Activated CD4-positive, alpha-beta T cell treated with anti-CD3 and anti-CD28 coated beads, Interleukin-2, amount 10 ng/mL, durations not matched to agents 24 days and 14 days (primary cell): ENCODE measurements around the gene ZNF331. TPM values are rescaled to one million over a fixed set of nuclear protein-coding genes. Genes with fewer than 3 reads are reported as not detected.
A peak's percentile ranks its signal among the peaks of the same experiment; 100 is the strongest.

Experiments
- DNase-seq: peaks from one replicate; pipeline ENCODE4 v3.0.0; 2022
- H3K27ac Mint-ChIP-seq: one replicate; pipeline ENCODE4 v1.8.0; 2022; ENCODE audit warnings: mild to moderate bottlenecking, mixed read lengths
- H3K27me3 Mint-ChIP-seq: one replicate; pipeline ENCODE4 v1.8.0; 2022; ENCODE audit warnings: mixed read lengths
- H3K36me3 Mint-ChIP-seq: one replicate; pipeline ENCODE4 v1.8.0; 2022; ENCODE audit warnings: low read depth, mild to moderate bottlenecking, mixed read lengths
- H3K4me1 Mint-ChIP-seq: one replicate; pipeline ENCODE4 v1.8.0; 2021; ENCODE audit warnings: mixed read lengths
- H3K4me3 Mint-ChIP-seq: one replicate; pipeline ENCODE4 v1.8.0; 2022; ENCODE audit warnings: mild to moderate bottlenecking, moderate library complexity, mixed read lengths
- H3K9me3 Mint-ChIP-seq: one replicate; pipeline ENCODE4 v1.8.0; 2021; ENCODE audit warnings: mixed read lengths
- intact Hi-C: fragments of 100-400 bp; cut with micrococcal nuclease; formaldehyde crosslinking; loops from one replicate; pipeline ENCODE4 v1.15.1; 2023
- total RNA-seq: library from RNA; stranded (reverse); gene quantifications from 2 replicates; pipeline ENCODE4 v1.2.3, GENCODE V29; 2022

ZNF331 gene
- total RNA-seq, 1 donor from 2014 or later: 18.2 TPM

DNA sequence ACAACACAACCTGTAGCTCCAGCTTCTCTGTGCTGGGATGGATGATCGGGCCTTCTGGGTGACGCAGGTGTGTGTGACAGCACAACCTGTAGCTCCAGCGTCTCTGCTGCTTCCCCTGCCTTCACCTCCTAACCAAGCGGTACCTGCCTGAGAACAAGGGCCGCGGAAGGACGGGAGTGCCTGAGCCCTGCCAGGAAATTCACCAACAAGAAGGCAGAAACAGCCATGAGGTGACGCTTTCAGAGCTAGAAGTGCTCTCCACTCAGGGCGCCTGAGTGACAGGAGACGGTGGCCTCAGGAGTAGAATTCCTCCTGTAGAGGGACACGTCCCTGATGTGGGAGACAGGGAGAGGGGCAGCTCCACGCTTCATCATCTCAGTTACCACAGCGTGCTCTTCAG, 17.4 kb downstream of the ZNF331 start:
- DNase-seq: peak; percentile 56
- Mint-ChIP-seq H3K4me1 (peaks cover 18% of the 10 kb centered on the region), H3K4me3 (peak overlapping the region; percentile 93), H3K27me3 (no peaks in the 10 kb centered on the region), H3K9me3 (peaks cover 20% of the 10 kb centered on the region), H3K36me3 (peaks cover 40% of the 10 kb centered on the region), H3K27ac (peak overlapping the region; percentile 97)
- intact Hi-C loops: no loop called here

GRCh38 chr19:53571339-53571738, 33.4 kb downstream of the ZNF331 start:
- no peak overlapping the region for H3K27ac Mint-ChIP-seq
- H3K4me3 Mint-ChIP-seq: no peak overlapping the region
- DNase-seq: no peak
- intact Hi-C loops: no loop called here
- peaks cover 81% of the 10 kb centered on the region for H3K36me3 Mint-ChIP-seq
- peaks cover 7% of the 10 kb centered on the region for H3K9me3 Mint-ChIP-seq
- no peaks in the 10 kb centered on the region for H3K4me1 Mint-ChIP-seq
- H3K27me3 Mint-ChIP-seq: no peaks in the 10 kb centered on the region

- Mint-ChIP-seq H3K36me3 (peaks cover 75% of the 10 kb centered on the region), H3K27ac (no peak overlapping the region), H3K4me1 (no peaks in the 10 kb centered on the region), H3K27me3 (no peaks in the 10 kb centered on the region), H3K4me3 (no peak overlapping the region), H3K9me3 (peaks cover 26% of the 10 kb centered on the region)
- no peak for DNase-seq
- intact Hi-C loops: no loop called here
These were observed 39.2 kb downstream of the ZNF331 start for GRCh38 chr19:53576941-53577653.

DNA sequence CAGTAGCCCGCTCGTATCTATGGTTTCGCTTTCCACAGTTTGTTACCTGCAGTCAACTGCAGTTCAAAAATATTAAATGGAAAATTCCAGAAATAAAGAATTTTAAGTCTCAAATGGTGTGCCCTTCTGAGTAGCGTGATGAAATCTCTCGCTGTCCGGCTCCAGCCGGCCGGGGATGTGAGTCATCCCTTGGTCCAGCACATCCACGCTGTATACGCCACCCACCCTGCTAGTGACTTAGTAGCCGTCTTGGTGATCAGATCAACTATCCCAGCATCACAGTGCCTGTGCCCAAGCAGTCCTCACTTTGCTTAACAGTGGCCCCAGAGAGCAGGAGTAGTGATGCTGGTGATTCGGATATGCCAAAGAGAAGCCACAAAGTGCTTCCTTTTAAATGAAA, 40.0 kb downstream of the ZNF331 start:
- Mint-ChIP-seq H3K4me1 (no peaks in the 10 kb centered on the region), H3K4me3 (no peak overlapping the region), H3K9me3 (peaks cover 26% of the 10 kb centered on the region), H3K27me3 (no peaks in the 10 kb centered on the region), H3K36me3 (peaks cover 68% of the 10 kb centered on the region), H3K27ac (no peak overlapping the region)
- intact Hi-C loops: no loop called here
- DNase-seq: no peak

- H3K27me3 Mint-ChIP-seq: no peaks in the 10 kb centered on the region
- intact Hi-C loops: no loop called here
- H3K27ac Mint-ChIP-seq: no peak overlapping the region
- no peaks in the 10 kb centered on the region for H3K4me1 Mint-ChIP-seq
- no peak for DNase-seq
- H3K9me3 Mint-ChIP-seq: peaks cover 24% of the 10 kb centered on the region
- H3K36me3 Mint-ChIP-seq: peaks cover 53% of the 10 kb centered on the region
- H3K4me3 Mint-ChIP-seq: no peak overlapping the region
These were observed 41.6 kb downstream of the ZNF331 start for GRCh38 chr19:53579518-53579917.

- H3K4me1 Mint-ChIP-seq: no peaks in the 10 kb centered on the region
- peaks cover 42% of the 10 kb centered on the region for H3K36me3 Mint-ChIP-seq
- no peak for DNase-seq
- no peaks in the 10 kb centered on the region for H3K27me3 Mint-ChIP-seq
- no peak overlapping the region for H3K4me3 Mint-ChIP-seq
- peaks cover 22% of the 10 kb centered on the region for H3K9me3 Mint-ChIP-seq
- H3K27ac Mint-ChIP-seq: no peak overlapping the region
- intact Hi-C loops: no loop called here
These were observed 43.2 kb downstream of the ZNF331 start for GRCh38 chr19:53580871-53581835.

GRCh38 chr19:53581871-53582279, 43.9 kb downstream of the ZNF331 start:
- H3K9me3 Mint-ChIP-seq: peaks cover 24% of the 10 kb centered on the region
- intact Hi-C loops: no loop called here
- H3K36me3 Mint-ChIP-seq: peaks cover 34% of the 10 kb centered on the region
- H3K27ac Mint-ChIP-seq: no peak overlapping the region
- H3K27me3 Mint-ChIP-seq: no peaks in the 10 kb centered on the region
- no peak overlapping the region for H3K4me3 Mint-ChIP-seq
- DNase-seq: no peak
- no peaks in the 10 kb centered on the region for H3K4me1 Mint-ChIP-seq

DNA sequence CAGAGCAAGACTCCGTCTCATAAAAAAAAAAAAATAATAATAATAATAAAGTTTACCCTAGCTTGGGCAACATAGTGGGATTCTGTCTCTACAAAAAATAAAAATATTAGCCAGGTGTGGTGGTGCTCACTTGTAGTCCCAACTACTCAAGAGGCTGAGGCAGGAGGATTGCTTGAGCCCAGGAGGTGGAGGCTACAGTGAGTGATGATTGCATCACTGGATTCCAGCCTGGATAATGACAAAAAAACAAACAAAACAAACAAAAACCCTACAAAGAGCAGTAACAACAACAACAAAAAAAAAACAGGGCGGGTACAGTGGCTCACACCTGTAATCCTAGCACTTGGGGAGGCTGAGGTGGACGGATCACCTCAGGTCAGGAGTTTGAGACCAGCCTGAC, 45.2 kb downstream of the ZNF331 start:
- no peak overlapping the region for H3K27ac Mint-ChIP-seq
- H3K4me3 Mint-ChIP-seq: no peak overlapping the region
- H3K27me3 Mint-ChIP-seq: no peaks in the 10 kb centered on the region
- peaks cover 22% of the 10 kb centered on the region for H3K36me3 Mint-ChIP-seq
- DNase-seq: no peak
- intact Hi-C loops: no loop called here
- H3K4me1 Mint-ChIP-seq: no peaks in the 10 kb centered on the region
- H3K9me3 Mint-ChIP-seq: peaks cover 20% of the 10 kb centered on the region

DNA sequence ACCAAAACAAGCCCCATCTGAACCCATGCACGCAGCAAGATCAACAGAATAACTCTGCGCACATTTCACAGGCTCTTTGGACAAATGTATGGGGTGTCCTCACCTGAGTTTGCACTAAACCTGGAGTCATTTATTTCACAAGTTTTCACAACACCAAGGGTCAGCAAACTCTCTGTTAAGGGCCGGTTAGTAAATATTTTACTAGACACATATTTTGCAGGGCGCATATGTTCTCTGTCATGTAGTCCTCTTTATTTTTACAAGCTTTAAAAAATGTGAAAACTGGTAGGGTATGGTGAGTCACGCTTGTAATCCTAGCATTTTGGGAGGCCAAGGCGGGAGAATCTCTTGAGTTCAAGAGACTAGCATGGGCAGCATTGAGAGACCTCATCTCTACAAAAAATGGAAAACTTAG, 48.3 kb downstream of the ZNF331 start:
- DNase-seq: no peak
- intact Hi-C loops: no loop called here
- Mint-ChIP-seq H3K9me3 (peaks cover 15% of the 10 kb centered on the region), H3K4me3 (no peak overlapping the region), H3K4me1 (no peaks in the 10 kb centered on the region), H3K36me3 (peaks cover 1% of the 10 kb centered on the region), H3K27ac (no peak overlapping the region), H3K27me3 (no peaks in the 10 kb centered on the region)

GRCh38 chr19:53594811-53595509, 57.0 kb downstream of the ZNF331 start:
- Mint-ChIP-seq H3K9me3 (peaks cover 13% of the 10 kb centered on the region), H3K36me3 (no peaks in the 10 kb centered on the region), H3K27ac (no peak overlapping the region), H3K4me1 (no peaks in the 10 kb centered on the region), H3K4me3 (no peak overlapping the region), H3K27me3 (no peaks in the 10 kb centered on the region)
- no peak for DNase-seq
- intact Hi-C loops: no loop called here

GRCh38 chr19:53595510-53595867, 57.5 kb downstream of the ZNF331 start:
- Mint-ChIP-seq H3K4me3 (no peak overlapping the region), H3K4me1 (no peaks in the 10 kb centered on the region), H3K27ac (no peak overlapping the region), H3K27me3 (no peaks in the 10 kb centered on the region), H3K9me3 (peaks cover 13% of the 10 kb centered on the region), H3K36me3 (no peaks in the 10 kb centered on the region)
- DNase-seq: no peak
- intact Hi-C loops: no loop called here

GRCh38 chr19:53596056-53596455, 58.1 kb downstream of the ZNF331 start:
- intact Hi-C loops: no loop called here
- no peaks in the 10 kb centered on the region for H3K4me1 Mint-ChIP-seq
- peaks cover 12% of the 10 kb centered on the region for H3K9me3 Mint-ChIP-seq

DNA sequence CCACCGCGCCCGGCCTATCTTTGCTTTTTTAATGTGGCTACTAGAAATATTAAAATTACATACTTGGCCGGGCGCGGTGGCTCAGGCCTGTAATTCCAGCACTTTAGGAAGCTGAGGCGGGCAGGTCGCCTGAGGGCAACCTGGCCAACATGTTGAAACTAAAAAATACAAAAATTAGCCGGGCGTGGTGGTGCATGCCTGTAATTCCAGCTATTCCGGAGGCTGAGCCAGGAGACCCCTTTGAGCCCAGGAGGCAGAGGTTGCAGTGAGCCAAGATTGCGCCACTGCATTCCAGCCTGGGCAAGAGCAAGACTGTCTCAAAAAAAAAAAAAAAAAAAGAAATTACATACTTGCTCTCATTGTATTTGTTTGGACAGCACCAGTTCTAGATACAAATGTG, 59.1 kb downstream of the ZNF331 start:
- Mint-ChIP-seq H3K27me3 (no peaks in the 10 kb centered on the region), H3K27ac (no peak overlapping the region), H3K36me3 (no peaks in the 10 kb centered on the region), H3K4me3 (no peak overlapping the region), H3K4me1 (no peaks in the 10 kb centered on the region), H3K9me3 (peaks cover 6% of the 10 kb centered on the region)
- intact Hi-C loops: no loop called here
- DNase-seq: no peak

More at GRCh38 chr19:53596056-53596455, 58.1 kb downstream of the ZNF331 start:
- Mint-ChIP-seq H3K4me3 (no peak overlapping the region), H3K27me3 (no peaks in the 10 kb centered on the region), H3K36me3 (no peaks in the 10 kb centered on the region), H3K27ac (no peak overlapping the region)
- DNase-seq: no peak

- no peak for DNase-seq
- Mint-ChIP-seq H3K27ac (no peak overlapping the region), H3K4me3 (no peak overlapping the region), H3K36me3 (no peaks in the 10 kb centered on the region), H3K9me3 (peaks cover 11% of the 10 kb centered on the region), H3K4me1 (no peaks in the 10 kb centered on the region), H3K27me3 (no peaks in the 10 kb centered on the region)
- intact Hi-C loops: no loop called here
These were observed 60.4 kb downstream of the ZNF331 start for GRCh38 chr19:53598361-53598760.
